NCI-H1417 treated with DMSO at 0.1 percent for 48 hours (cell line): ENCODE results near the gene PAQR3.
A peak's percentile ranks its signal among the peaks of the same experiment; 100 is the strongest.
"Not testable (repeated sequence)": the region's sequence is repeated elsewhere in the genome, so short reads cannot be mapped to it uniquely, and the experiment has no call there.

Source experiments
- DNase-seq: peaks from one replicate; lab custom pipeline; 2025; lab: John Stamatoyannopoulos, UW

Gene PAQR3

DNA sequence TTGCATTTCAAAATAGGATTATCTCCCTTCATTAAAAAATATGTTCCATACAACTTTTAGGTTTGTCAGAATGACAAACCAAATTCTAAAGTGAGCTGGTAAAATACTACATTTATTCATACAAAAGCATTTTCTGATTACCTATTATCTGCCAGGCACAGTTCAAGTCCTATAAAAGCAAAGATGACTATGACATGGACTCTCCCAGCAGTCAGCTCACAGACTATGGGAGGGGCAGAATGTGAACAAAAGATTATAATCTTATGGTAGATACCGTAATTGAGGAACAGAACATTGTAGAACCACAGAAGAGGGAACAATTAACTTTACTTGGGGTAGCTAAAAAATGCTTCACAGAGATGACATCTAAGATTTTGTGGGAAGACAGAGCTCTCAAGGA is 12.4 kb downstream of the PAQR3 start:
- DNase-seq: no peak

DNA sequence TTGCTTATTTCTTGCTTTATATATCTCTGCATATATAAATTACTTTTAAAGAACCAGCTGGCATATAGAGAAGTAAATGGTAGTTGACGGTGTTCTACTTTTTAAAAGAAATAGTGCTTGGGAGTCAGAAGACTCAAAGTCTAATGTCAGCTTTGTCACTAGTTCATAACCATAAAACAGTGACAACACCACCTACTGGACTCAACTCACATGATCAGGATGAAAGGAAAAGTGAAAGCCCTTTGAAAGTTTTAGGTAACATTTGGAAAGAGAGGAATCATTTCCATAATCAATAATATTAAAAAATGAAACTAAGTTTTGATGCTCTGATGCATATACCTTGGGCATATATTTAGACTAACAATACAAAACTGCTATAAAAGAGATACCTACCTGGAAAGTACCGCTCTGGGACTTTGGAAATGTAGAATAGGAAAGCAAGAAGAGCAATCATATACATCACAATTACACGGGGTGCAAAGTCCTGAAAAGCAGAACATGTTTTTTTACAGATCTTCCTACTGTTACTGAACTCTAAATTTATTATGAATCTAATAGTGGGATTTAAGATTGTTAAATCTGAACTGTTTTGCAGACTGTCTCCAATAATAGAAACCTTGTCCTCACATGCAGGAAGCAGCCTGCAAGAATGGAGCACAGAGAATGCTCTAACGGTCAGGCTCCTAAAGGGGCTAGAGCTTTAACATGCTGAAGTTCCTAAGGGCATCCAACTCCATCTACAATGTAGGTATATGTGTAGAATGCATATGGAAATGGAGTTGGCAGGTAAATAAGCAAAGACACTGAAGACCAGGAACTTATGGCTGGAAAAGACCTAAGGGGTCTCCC is 15.6 kb downstream of the PAQR3 start:
- DNase-seq: no peak

DNA sequence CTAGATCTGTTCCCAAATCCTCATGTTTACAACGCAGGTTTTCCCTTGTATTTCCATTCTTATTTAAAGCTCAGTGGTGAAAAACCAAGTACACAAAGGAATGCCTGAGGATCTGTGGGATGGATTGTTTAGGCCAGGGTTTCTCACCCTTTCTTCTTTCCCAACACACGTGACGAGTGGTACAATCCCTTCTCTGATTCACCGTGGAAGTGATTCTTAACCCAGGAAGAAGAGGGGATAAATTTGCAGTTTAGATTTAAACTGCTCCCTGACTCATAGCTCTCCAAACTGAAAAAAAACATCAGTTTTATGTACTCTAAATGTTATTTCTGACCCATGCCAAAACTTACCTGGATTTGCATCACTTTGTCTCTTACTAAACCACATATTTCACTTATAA is 17.0 kb downstream of the PAQR3 start:
- DNase-seq: no peak

DNA sequence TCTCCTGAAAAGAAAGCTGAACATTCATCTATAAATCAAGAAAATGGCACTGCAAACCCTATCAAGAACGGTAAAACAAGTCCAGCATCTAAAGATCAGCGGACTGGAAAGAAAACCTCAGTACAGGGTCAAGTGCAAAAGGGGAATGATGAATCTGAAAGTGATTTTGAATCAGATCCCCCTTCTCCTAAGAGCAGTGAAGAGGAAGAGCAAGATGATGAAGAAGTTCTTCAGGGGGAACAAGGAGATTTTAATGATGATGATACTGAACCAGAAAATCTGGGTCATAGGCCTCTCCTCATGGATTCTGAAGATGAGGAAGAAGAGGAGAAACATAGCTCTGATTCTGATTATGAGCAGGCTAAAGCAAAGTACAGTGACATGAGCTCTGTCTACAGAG is 28.6 kb downstream of the PAQR3 start:
- DNase-seq: no peak

DNA sequence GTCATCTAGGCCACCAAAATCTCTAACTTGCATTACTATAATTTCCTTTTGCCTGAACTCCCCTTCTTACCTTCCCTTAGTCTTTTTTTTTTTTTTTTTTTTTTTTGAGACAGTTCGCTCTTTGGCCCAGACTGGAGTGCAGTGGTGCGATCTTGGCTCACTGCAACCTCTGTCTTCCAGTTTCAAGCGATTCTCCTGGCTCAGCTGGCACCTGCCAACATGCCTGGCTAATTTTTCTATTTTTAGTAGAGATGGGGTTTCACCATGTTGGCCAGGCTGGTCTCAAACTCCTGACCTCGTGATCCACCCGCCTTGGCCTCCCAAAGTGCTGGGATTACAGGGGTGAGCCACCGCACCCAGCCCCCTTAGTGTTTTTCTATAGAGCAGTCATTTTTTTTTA is 30.3 kb downstream of the PAQR3 start:
- not testable (repeated sequence) for DNase-seq

DNA sequence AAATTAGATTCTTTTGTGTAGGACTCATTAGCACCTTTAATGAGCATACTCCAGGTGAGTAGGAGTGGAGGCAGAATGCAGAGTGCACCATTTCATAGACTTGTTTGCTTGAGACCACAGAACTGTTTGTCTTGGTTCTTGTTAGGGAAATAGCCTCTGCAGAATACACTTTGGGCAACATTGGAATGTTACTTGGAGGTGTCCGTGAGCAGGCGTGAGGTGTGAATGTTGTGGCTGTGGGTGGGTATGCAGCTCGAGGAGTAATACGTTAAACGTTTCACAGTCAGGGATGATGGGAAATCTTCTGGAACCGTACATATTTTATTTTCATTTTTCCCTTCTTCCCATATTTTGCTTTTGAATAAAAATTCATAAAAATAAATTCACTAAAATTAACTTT is 31.6 kb downstream of the PAQR3 start:
- DNase-seq: no peak

DNA sequence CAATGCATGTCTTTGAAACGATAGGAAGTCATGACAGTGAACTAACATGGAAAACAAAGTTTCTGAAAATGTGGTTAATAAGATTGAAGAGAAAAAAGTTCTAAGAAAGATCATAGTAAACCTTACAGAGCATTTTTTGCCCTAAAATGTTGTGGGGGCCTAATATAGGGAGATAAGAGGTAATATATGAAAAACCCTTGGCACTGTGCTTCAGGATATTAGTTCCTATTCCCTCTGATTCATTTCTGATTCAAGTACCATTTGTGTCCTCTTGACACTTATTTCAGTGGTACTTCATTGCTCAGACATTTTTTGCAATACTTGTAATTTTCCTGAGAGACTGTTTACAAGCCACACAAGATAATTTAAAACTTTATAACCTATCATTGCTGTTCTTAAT is 35.1 kb downstream of the PAQR3 start:
- DNase-seq: no peak

DNA sequence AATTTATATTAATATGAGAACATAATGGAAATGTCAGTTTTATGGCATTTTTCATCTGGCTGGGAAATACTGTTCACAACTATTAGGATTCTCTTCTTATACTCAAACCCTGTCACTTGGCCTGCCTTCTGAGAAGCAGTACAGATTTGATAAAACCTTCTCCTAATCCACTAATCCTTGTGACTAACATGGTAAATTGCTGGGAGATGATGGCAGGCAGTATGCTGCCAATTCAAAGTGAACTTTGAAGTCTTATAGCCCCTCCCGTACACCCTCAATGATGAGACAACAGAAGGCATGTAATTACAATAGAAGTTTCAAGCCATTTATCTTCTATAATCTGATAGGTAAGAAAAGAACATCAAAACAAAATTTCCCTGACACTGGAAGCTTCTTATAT is 36.9 kb downstream of the PAQR3 start:
- no peak for DNase-seq

DNA sequence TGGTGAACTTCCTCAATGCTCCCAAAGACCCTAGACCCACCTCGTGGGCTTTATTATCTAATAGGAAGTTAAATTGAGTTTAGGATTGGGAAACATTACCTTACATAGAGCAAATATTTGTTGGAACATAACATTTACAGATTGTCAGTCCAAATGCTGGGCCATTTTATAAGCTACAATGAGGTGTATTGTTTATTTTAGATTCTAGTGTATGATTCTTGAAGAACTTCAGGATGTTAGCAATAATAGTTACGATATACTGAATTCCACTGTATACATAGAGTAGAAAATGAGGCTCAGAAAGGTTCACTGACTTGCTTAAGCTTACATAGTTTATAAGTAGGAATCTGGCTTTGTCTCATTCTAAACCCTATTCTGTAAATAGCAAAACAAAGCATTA is 37.4 kb downstream of the PAQR3 start:
- no peak for DNase-seq

DNA sequence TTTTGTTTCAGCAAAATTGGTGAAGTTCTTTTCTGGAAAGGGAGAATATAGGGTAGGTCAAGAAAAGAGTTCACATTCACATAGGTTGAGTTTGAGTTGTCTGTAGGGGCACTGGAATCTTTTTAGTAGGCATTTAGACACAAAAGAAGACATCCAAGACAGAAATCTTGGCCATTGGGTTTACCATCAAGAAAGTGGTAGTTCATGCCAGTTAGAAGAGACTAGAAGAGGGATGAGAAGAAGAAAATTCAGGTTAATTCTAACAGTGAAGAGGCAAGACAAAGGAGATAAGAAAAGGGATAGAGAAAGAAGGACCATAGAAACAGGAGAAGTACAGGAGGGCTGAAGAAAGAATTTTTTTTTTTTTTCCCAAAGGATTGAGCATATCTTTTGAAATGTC is 39.9 kb downstream of the PAQR3 start:
- DNase-seq: no peak

DNA sequence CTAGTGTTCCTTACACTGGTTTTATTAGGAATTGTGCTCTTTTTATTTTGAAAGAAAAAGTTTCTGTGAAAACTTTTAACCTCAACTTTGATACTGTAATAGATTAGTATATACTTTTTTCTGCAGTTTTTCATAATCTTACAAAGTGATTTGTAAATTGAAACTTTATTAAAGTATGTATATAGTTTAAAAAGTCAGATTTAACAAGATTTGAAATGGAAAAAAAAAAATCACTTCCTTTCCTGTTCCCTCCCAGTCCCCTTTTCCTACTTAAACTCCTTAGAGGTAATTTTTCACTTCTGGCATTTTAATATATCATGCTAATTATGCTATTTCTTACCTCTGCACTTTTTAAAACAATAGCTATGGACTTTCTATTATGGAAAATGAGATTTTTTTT is 49.3 kb downstream of the PAQR3 start:
- DNase-seq: no peak

DNA sequence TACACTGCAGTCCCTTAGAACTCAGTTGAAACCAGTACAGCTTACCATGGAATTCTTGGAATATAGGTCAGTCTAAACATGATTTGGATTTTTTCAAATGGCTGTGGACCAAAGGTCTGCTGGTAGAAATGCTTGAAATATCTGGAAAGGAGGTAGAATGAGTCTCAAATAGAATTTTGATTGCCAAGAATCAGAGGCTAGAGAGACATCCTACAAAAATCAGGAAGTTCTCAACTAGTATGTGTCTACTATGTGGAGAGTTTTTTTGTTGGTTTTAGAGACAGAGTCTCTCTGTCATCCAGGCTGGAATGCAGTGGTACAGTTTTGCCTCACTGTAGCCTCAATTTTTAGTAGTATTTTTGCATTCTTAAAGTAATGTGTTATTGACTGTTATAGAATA is 53.6 kb downstream of the PAQR3 start:
- DNase-seq: no peak

DNA sequence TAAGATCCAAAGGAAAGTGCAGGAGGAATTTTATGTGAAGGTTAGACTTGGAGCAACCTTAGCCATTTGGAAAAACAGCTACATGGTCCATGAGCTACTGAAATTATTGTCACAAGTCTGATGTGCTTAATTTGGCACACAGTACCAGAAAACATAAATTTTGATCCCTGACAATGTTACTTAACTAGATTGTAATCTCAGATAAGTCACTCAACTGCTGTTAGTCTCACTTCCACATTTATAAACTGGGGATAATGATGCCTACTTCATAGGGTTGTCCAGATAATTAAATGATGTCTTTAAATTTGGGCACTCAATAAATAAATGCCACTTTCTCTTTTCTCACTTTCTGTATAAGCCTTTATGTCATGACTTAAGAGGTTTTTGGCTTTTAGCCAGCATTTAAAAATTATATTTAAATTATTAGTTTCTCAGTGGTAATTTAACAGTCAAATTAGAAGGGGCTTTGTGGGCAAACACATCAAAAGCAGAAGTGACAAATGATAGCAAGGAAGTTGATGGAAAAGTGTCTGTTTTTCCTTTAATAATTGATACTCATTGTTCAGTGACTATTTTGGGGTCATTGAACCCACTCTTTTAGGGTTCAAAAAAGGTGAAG is 58.3 kb downstream of the PAQR3 start:
- no peak for DNase-seq

DNA sequence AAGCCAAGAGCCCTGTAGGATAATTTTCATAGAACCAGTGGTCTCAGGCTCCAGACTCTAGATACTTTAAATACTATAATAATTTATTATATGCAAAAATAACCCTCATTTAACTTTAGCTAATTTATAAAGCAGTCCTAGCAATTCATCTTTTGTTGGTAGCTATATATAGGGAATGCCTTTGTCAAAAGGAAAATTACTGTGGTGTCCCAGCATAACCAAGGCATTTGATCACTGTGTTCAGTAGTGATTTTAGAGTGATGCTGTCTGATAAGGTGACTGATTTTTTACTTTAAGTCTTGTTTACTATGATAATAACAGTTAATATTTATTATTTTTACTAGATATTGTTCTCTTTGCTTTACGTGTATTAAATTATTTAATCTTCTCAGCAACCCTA is 61.2 kb downstream of the PAQR3 start:
- no peak for DNase-seq

DNA sequence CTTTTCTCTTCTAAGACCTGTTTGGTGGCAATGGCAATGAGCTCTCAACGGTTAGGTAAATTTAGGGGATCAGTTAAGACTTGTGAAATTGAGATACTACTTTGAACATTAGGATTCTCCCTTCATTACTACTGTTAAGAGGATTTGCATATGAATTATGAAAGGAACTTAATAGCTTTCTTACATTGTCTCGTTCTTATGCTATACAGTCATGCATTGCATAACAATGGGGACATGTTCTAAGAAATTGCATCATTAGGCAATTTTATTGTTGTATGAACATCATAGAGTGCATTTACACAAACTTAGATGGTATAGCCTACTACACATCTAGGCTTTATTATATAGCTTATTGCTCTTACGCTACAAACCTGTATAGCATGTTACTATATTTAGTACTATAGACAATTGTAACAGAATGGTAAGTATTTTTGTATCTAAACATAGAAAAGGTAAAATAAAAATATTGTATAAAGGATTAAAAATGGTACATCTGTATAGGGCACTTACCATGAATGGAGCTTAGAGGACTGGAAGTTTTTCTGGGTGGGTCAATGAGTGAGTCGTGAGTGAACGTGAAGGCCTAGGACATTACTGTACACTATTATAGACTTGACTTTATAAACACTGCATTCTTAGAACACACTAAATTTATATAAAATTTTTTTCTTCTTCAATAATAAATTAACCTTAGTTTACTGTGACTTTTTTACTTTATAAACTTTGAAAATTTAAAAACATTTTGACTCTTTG is 62.5 kb downstream of the PAQR3 start:
- no peak for DNase-seq

DNA sequence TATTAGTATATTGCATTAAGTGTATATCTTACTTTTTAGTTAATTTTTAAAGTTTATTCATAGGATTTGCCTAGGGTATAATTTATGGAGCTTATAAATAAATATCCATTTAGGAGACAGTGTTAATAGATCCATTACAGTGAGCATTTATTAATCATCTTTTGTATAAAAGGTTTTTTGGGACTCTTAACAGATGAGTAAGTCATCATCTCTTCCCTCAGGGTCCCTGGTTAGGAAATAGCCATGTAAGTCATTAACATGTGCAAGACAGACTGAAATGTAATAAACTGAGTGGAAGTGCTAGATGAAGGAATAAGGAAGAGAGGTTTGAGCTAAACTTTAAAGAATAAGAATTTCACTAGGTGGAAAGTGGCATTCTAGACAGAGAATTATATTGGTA is 69.2 kb downstream of the PAQR3 start:
- no peak for DNase-seq

DNA sequence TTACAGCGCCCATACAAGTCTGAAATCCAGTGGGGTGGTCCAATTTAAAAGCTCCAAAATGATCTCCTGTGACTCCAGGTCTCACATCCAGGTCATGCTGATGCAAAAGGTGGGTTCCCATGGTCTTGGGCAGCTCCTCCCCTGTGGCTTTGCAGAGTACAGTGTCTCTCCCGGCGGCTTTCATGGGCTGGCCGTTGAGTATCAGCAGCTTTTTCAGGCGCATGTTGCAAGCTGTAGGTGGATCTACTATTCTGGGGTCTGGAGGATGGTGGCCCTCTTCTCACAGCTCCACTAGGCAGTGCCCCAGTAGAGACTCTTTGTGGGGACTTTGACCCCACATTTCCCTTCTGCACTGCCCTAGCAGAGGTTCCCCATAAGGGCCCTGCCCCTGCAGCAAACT is 70.5 kb downstream of the PAQR3 start:
- not testable (repeated sequence) for DNase-seq

DNA sequence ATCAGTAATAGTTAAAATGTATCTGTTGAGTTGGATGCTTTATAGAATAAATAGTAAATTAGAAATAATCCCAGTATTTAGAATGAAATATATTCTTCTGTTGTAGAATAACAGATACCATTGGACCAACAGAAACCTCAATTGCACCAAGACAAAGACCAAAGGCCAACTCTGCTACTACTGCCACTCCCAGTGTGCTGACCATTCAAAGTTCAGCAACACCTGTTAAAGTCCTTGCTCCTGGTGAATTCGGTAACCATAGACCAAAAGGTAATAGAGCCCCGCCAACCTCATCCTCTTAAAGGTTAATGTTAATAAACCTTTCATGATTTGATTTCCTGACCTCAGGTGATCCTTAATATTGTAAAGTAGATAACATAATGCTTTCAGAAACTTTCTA is 73.8 kb downstream of the PAQR3 start:
- DNase-seq: no peak

DNA sequence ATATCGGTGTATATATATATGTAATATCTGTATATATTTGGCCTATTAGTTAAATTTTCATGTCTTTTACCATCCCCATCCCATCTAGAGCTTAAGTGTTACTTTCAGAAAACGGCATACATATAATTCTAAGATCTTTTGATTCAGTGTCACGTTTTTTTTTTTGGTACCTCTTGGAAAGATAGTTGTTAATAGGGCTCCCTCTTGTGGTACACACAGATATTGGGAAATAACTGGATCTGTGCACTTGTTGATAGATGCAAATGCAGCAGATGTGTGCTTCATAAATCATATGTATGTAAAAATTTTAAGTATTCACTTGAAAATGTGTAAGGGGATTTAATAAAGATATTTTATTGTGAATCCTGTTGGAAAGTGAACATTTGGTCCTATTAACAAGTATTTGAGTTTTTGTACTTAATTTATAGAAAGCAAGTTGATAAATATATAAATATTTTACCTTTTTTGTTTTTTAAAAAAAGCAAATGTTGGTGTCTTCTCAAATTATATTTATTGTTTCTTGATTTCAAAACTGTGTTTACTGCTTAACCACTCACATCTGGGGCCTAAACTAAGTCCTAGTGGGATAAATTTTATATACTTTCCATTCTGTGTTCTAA is 74.7 kb downstream of the PAQR3 start:
- DNase-seq: peak; percentile 15

DNA sequence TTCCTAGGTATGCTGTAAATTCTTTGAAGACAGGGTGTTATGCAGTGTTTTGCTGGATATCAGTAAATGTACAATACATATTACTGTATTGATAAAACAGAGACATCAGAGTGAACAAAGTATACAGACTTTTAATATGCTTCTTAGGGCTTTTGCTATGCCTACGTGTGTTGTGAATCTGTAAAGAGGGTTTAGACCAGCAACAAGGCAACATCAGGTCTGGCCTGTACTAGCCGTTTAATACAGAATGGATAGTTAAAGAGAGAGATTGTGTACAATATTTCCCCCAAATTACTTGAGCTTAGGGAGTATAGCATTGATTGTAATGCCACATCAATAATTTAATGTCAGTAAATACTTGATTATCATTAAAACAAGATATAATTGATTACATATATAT is 75.2 kb downstream of the PAQR3 start:
- DNase-seq: no peak

DNA sequence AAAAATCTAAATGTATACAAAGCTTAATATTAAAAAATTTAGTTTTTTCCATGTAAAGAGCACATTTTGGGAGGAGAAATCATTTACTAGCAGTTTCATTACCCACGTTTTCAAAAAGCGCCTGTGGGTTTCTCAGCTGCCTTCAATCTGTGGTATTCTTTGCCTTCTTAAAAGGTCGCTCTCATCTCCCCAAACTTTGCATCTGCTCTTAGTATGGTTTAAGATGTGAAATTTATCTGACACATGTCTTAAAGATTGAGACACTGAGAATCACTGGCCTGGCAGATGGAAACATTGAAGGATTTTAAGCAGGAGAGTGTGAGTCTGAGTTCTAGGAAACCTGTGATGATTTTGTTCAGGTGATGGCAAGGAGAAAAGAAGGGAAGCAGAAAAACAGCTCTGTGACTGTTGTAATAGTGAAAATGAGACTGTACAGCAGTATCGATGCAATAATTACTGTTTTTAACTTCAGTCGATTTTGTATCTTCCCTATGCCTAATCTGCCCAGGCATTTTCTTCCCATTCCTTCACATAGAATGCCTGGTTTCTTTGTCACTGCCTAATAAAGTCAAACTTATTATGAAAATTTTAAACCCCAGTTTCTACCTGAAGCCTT is 75.9 kb downstream of the PAQR3 start:
- no peak for DNase-seq

DNA sequence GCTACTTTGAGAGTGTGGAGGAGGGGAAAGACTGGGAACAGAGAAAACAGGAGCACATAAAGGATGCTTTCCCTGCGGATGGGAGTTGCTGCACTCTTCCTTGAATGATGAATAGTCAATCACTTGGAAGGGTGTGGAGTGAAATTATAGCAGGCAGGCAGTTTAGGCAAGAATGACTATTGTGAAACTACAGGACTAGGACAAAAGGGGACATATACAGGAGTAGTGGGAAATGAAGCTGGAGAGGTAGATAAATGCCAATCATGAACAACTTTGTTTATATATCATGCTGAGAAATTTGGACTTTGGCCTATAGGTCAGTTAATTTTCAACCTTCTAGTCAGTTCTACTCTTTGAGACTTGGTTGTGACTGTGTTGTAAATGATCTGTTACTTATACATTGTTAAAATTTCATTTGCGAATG is 76.9 kb downstream of the PAQR3 start:
- DNase-seq: no peak
